ENCODE data around the gene AXIN1.

DNA sequence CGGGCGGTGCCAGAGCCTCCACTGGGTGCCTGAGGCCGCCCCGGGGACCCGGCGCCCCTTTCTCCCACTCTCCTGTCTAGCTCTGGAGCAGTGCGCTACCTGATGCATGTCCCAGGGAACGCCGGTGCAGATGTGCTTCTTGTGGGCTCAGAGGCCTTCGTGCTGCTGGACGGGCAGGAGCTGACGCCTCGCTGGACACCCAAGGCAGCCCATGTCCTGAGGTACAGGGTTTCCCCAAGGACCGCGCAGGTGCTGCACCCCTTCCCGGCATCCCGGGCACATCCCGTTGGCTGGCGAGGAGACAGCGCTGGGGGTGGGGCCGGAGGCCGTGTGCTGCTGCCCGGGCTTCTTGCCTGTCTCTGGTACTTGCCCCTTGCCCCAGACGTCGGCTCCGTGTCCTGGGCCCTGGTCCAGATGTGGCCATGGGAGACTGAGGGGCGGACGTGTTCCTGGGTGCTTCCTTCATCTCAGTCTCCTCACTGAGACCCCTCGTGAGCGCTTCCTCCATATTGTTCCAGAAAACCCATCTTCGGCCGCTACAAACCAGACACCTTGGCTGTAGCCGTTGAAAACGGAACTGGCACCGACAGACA lies 89.2 kb downstream of the AXIN1 start:
- TF ChIP-seq POLR2A (IDR thresholded peaks at IDR 0.05; ENCODE audit: control extremely low read depth in 1 of 2, low read depth in 2 of 2, low read length in 2 of 2) (no peak), CEBPB (IDR thresholded peaks at IDR 0.05; ENCODE audit: low read depth, low read length) (no peak), NRF1 (IDR thresholded peaks at IDR 0.05; ENCODE audit: low read depth, low read length) (no peak), MAX (IDR thresholded peaks at IDR 0.05) (no peak), PHF8 (conservative IDR thresholded peaks at IDR 0.05; ENCODE audit: low read depth, low read length) (no peak), EZH2 (IDR thresholded peaks at IDR 0.05; ENCODE audit: low read depth, low read length, severe bottlenecking) (no peak), EP300 (IDR thresholded peaks at IDR 0.05; ENCODE audit: borderline replicate concordance in 1 of 2, low read depth in 2 of 2, low read length in 2 of 2) (no peak), EGR1 (IDR thresholded peaks at IDR 0.05; ENCODE audit: borderline replicate concordance, low read depth, low read length) (no peak), ASH2L (IDR thresholded peaks at IDR 0.05; ENCODE audit: low read length) (no peak), CHD1 (IDR thresholded peaks at IDR 0.05; ENCODE audit: low read depth, low read length) (no peak), MAFK (IDR thresholded peaks at IDR 0.05; ENCODE audit: low read depth, low read length) (no peak), POLR2AphosphoS5 (IDR thresholded peaks at IDR 0.05; ENCODE audit: low read depth, low read length) (no peak), CREB1 (IDR thresholded peaks at IDR 0.05) (no peak)
- TF ChIP-seq, protein P1, sequence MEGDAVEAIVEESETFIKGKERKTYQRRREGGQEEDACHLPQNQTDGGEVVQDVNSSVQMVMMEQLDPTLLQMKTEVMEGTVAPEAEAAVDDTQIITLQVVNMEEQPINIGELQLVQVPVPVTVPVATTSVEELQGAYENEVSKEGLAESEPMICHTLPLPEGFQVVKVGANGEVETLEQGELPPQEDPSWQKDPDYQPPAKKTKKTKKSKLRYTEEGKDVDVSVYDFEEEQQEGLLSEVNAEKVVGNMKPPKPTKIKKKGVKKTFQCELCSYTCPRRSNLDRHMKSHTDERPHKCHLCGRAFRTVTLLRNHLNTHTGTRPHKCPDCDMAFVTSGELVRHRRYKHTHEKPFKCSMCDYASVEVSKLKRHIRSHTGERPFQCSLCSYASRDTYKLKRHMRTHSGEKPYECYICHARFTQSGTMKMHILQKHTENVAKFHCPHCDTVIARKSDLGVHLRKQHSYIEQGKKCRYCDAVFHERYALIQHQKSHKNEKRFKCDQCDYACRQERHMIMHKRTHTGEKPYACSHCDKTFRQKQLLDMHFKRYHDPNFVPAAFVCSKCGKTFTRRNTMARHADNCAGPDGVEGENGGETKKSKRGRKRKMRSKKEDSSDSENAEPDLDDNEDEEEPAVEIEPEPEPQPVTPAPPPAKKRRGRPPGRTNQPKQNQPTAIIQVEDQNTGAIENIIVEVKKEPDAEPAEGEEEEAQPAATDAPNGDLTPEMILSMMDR (IDR thresholded peaks at IDR 0.05; ENCODE audit: control extremely low read depth in 1 of 3, insufficient read depth in 1 of 3, low read depth in 1 of 3, low read length in 3 of 3) = no peak
